Thoracic aorta (tissue), 2 donors: ENCODE measurements around the gene MAPK14. TPM values are rescaled to one million over a fixed set of nuclear protein-coding genes. Genes with fewer than 3 reads are reported as not detected.

Experiments
- ATAC-seq: fragments of 150-250 bp; one replicate; pipeline ENCODE4 v1.8.0; 2017; ENCODE audit warnings: low read depth; ENCODE audit not compliant: insufficient number of reproducible peaks, low FRiP score
- DNase-seq: peaks from one replicate; pipeline ENCODE4 v3.0.0-alpha.2; 2020; ENCODE audit warnings: low spot score
- H3K27ac ChIP-seq, 2 donors: fragments of 200-600 bp; sonication (generic); 1 replicate in 1 of 2; 2 replicates in 1 of 2; pipeline ENCODE4 v1.5.1; 2016; ENCODE audit warnings: mild to moderate bottlenecking in 2 of 2, moderate library complexity in 2 of 2
- H3K27me3 ChIP-seq: fragments of 200-600 bp; sonication (generic); replicated peaks from 2 replicates; pipeline ENCODE4 v1.6.0; 2016; ENCODE audit warnings: mild to moderate bottlenecking; ENCODE audit not compliant: insufficient read depth
- H3K36me3 ChIP-seq: fragments of 200-600 bp; sonication (generic); one replicate; pipeline ENCODE4 v1.5.1; 2016
- H3K4me1 ChIP-seq, 2 donors: fragments of 200-600 bp; sonication (generic); 1 replicate in 1 of 2; 2 replicates in 1 of 2; pipeline versions ENCODE4 v1.5.1 to v1.6.0; 2016; ENCODE audit warnings: low read depth in 2 of 2, mild to moderate bottlenecking in 1 of 2; ENCODE audit not compliant: control insufficient read depth in 1 of 2
- H3K4me3 ChIP-seq: fragments of 200-600 bp; sonication (generic); 2 replicates; pipeline ENCODE4 v1.5.1; 2016; ENCODE audit warnings: mild to moderate bottlenecking
- H3K9me3 ChIP-seq: fragments of 200-600 bp; sonication (generic); 2 replicates; pipeline ENCODE4 v1.5.1; 2016
- CTCF ChIP-seq: fragments of 200-600 bp; sonication (generic); IDR thresholded peaks from one replicate; pipeline ENCODE4 v1.5.1; 2019; ENCODE audit warnings: antibody characterized with exemption
- total RNA-seq, 2 donors: library from RNA; depleted of rRNA; stranded (reverse); fragments of >200 nt; gene quantifications; one replicate each; pipeline versions ENCODE4 v1.1.0 to v1.2.3, GENCODE V29; 2016

The MAPK14 gene
- total RNA-seq, 2 donors from 2014 or later: 61.9 to 106 TPM

DNA sequence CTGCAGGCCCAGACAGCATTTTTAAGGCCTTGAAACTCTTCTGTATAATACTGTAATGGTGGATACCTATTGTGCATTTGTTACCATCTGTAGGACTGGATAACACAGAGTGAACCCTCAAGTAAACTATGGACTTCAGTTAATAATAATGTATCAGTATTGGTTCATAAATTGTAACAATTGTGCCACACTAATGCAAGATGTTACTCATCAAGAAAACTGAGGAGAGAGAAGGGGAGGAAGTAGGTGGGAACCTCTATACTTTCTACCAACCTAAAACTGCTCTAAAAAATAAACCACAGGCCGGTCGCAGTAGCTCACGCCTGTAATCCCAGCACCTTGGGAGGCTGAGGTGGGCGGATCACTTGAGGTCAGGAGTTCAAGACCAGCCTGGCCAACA is 113.5 kb downstream of the MAPK14 start:
- Histone ChIP-seq H3K4me1 (no peaks in the 10 kb centered on the region), H3K36me3 (peaks cover 2% of the 10 kb centered on the region), H3K9me3 (no peaks in the 10 kb centered on the region), H3K4me3 (no peak overlapping the region), H3K27ac (no peak overlapping the region), H3K27me3 (no peaks in the 10 kb centered on the region)
- ATAC-seq (no peak), DNase-seq (no peak)
- TF ChIP-seq CTCF: no peak

- no peak for DNase-seq
- Histone ChIP-seq H3K4me1 (no peaks in the 10 kb centered on the region), H3K4me3 (no peak overlapping the region), H3K9me3 (no peaks in the 10 kb centered on the region), H3K27me3 (no peaks in the 10 kb centered on the region), H3K27ac (no peak overlapping the region), H3K36me3 (peaks cover 2% of the 10 kb centered on the region)
- ATAC-seq: no peak
- TF ChIP-seq CTCF: no peak
Observed at GRCh38 chr6:36141961-36142360, 114.4 kb downstream of the MAPK14 start.

- TF ChIP-seq CTCF: no peak
- ATAC-seq (no peak), DNase-seq (no peak)
- H3K36me3 ChIP-seq: peaks cover 2% of the 10 kb centered on the region
- H3K4me3 ChIP-seq: no peak overlapping the region
- H3K9me3 ChIP-seq: no peaks in the 10 kb centered on the region
- no peaks in the 10 kb centered on the region for H3K4me1 ChIP-seq
- no peak overlapping the region for H3K27ac ChIP-seq
- H3K27me3 ChIP-seq: no peaks in the 10 kb centered on the region
Observed at GRCh38 chr6:36142971-36143838, 115.6 kb downstream of the MAPK14 start.

GRCh38 chr6:36145495-36145894 is 117.9 kb downstream of the MAPK14 start:
- Histone ChIP-seq H3K36me3 (no peaks in the 10 kb centered on the region), H3K27ac (no peak overlapping the region), H3K4me1 (no peaks in the 10 kb centered on the region), H3K27me3 (no peaks in the 10 kb centered on the region), H3K4me3 (no peak overlapping the region), H3K9me3 (no peaks in the 10 kb centered on the region)
- TF ChIP-seq CTCF: no peak
- DNase-seq (no peak), ATAC-seq (no peak)

GRCh38 chr6:36147294-36147693 is 119.7 kb downstream of the MAPK14 start:
- no peaks in the 10 kb centered on the region for H3K36me3 ChIP-seq
- DNase-seq: no peak
- H3K27ac ChIP-seq: no peak overlapping the region
- no peaks in the 10 kb centered on the region for H3K4me1 ChIP-seq
- no peaks in the 10 kb centered on the region for H3K27me3 ChIP-seq
- TF ChIP-seq CTCF: no peak
- ATAC-seq: no peak
- no peak overlapping the region for H3K4me3 ChIP-seq
- H3K9me3 ChIP-seq: no peaks in the 10 kb centered on the region
